ENCODE measurements around the gene SPATA31D1.
"Not testable (repeated sequence)": the region's sequence is repeated elsewhere in the genome, so short reads cannot be mapped to it uniquely, and the experiment has no call there.

SPATA31D1 gene
- 0 reads per million in 2 donors for total RNA-seq

- not testable (repeated sequence) for DNase-seq
Measured at GRCh38 chr9:81988472-81988871, at the start of gene SPATA31D1. Gene SPATA31D1, plus strand, starts transcription at chr9:81988772. Its CDS starts 47 bp downstream, at chr9:81988819.

GRCh38 chr9:81943393-81943792 lies 45.2 kb upstream of the SPATA31D1 start, which contains the start of gene SPATA31D3:
Gene SPATA31D3, plus strand, starts transcription at chr9:81943500. Its CDS starts 86 bp downstream, at chr9:81943586.
- not testable (repeated sequence) for DNase-seq

- DNase-seq, result not testable (repeated sequence)
Measured at GRCh38 chr9:81948650-81949049, 39.9 kb upstream of the SPATA31D1 start.

- DNase-seq, result no peak
Measured at GRCh38 chr9:81953096-81953495, 35.5 kb upstream of the SPATA31D1 start.

- no peak for DNase-seq
Measured at GRCh38 chr9:81955625-81956024, 32.9 kb upstream of the SPATA31D1 start.

GRCh38 chr9:81964218-81965171 lies 24.1 kb upstream of the SPATA31D1 start:
- no peak for DNase-seq

- no peak for DNase-seq
Measured at GRCh38 chr9:81968026-81968425, 20.5 kb upstream of the SPATA31D1 start.

- no peak for DNase-seq
Measured at GRCh38 chr9:81969971-81970370, 18.6 kb upstream of the SPATA31D1 start.

- DNase-seq, result no peak
Measured at GRCh38 chr9:81971727-81972126, 16.8 kb upstream of the SPATA31D1 start.

- DNase-seq, result no peak
Measured at GRCh38 chr9:81974764-81975163, 13.8 kb upstream of the SPATA31D1 start.

- DNase-seq, result no peak
Measured at GRCh38 chr9:81976351-81976750, 12.2 kb upstream of the SPATA31D1 start.

GRCh38 chr9:81979196-81979595 lies 9.4 kb upstream of the SPATA31D1 start:
- DNase-seq, result no peak

GRCh38 chr9:81980568-81980967 lies 8.0 kb upstream of the SPATA31D1 start:
- no peak for DNase-seq

GRCh38 chr9:81981883-81982282 lies 6.7 kb upstream of the SPATA31D1 start:
- DNase-seq, result no peak

GRCh38 chr9:81984928-81985327 lies 3.6 kb upstream of the SPATA31D1 start:
- DNase-seq, result no peak

- DNase-seq, result no peak
Measured at GRCh38 chr9:81986051-81986450, 2.5 kb upstream of the SPATA31D1 start.

GRCh38 chr9:81989700-81990099 lies 1.1 kb downstream of the SPATA31D1 start:
- no peak for DNase-seq

GRCh38 chr9:81993656-81994055 lies 5.1 kb downstream of the SPATA31D1 start:
- no peak for DNase-seq

- DNase-seq, result no peak
Measured at GRCh38 chr9:81999806-82000205, 11.2 kb downstream of the SPATA31D1 start.

- DNase-seq, result no peak
Measured at GRCh38 chr9:82010711-82011110, 22.1 kb downstream of the SPATA31D1 start.

GRCh38 chr9:82011133-82011532 lies 22.6 kb downstream of the SPATA31D1 start:
- DNase-seq, result no peak

- DNase-seq, result no peak
Measured at GRCh38 chr9:82012276-82012675, 23.7 kb downstream of the SPATA31D1 start.

- DNase-seq, result no peak
Measured at GRCh38 chr9:82020331-82020730, 31.8 kb downstream of the SPATA31D1 start.

GRCh38 chr9:82021198-82021597 lies 32.6 kb downstream of the SPATA31D1 start:
- DNase-seq, result no peak

Measured in T-helper 2 cell (primary cell).